WERI-Rb-1 (cell line): ENCODE results near the gene ASAP3.
"Not testable (repeated sequence)": the region's sequence is repeated elsewhere in the genome, so short reads cannot be mapped to it uniquely, and the experiment has no call there.

Experiments used
- DNase-seq: peaks from one replicate; pipeline ENCODE4 v3.0.0-alpha.2; 2020
- H3K27ac ChIP-seq: fragments of 250-450 bp; sonication (Bioruptor Pico); 2 replicates; pipeline ENCODE4 v1.5.1; 2020; ENCODE audit warnings: mild to moderate bottlenecking, moderate library complexity
- H3K27me3 ChIP-seq: fragments of 250-450 bp; sonication (Bioruptor Pico); 2 replicates; pipeline ENCODE4 v1.5.1; 2021; ENCODE audit warnings: mild to moderate bottlenecking, low read depth, moderate library complexity; ENCODE audit not compliant: insufficient read depth, severe bottlenecking
- H3K36me3 ChIP-seq: fragments of 250-450 bp; sonication (Bioruptor Pico); 2 replicates; pipeline ENCODE4 v1.5.1; 2020; ENCODE audit warnings: mild to moderate bottlenecking, moderate library complexity
- H3K4me3 ChIP-seq: 2 replicates; pipeline ENCODE4 v1.5.1; 2011; ENCODE audit warnings: low read depth, mild to moderate bottlenecking, control low read depth, low read length
- H3K9me3 ChIP-seq: fragments of 250-450 bp; sonication (Bioruptor Pico); 2 replicates; pipeline ENCODE4 v1.5.1; 2021; ENCODE audit warnings: mild to moderate bottlenecking, moderate library complexity; ENCODE audit not compliant: severe bottlenecking
- CTCF ChIP-seq: IDR thresholded peaks from 2 replicates; pipeline ENCODE4 v1.5.1; 2011; ENCODE audit warnings: low read depth, mild to moderate bottlenecking, control low read depth, inconsistent platforms, low read length

Gene ASAP3

GRCh38 chr1:23517581-23517980, 33.6 kb upstream of the ASAP3 start:
- Histone ChIP-seq H3K4me3 (no peak overlapping the region), H3K9me3 (no peaks in the 10 kb centered on the region), H3K36me3 (peaks cover 91% of the 10 kb centered on the region), H3K27me3 (no peaks in the 10 kb centered on the region), H3K27ac (no peak overlapping the region)
- no peak for TF ChIP-seq CTCF
- DNase-seq: no peak

- H3K27me3 ChIP-seq: no peaks in the 10 kb centered on the region
- no peaks in the 10 kb centered on the region for H3K9me3 ChIP-seq
- H3K4me3 ChIP-seq: no peak overlapping the region
- no peak for DNase-seq
- no peak for TF ChIP-seq CTCF
- H3K27ac ChIP-seq: no peak overlapping the region
- H3K36me3 ChIP-seq: peaks cover 90% of the 10 kb centered on the region
Measured at GRCh38 chr1:23515905-23516304, 31.9 kb upstream of the ASAP3 start.

- Histone ChIP-seq H3K27me3 (no peaks in the 10 kb centered on the region), H3K36me3 (peaks cover 92% of the 10 kb centered on the region), H3K4me3 (no peak overlapping the region), H3K9me3 (no peaks in the 10 kb centered on the region), H3K27ac (no peak overlapping the region)
- DNase-seq: no peak
- no peak for TF ChIP-seq CTCF
Measured at GRCh38 chr1:23514111-23514679, 30.2 kb upstream of the ASAP3 start.

DNA sequence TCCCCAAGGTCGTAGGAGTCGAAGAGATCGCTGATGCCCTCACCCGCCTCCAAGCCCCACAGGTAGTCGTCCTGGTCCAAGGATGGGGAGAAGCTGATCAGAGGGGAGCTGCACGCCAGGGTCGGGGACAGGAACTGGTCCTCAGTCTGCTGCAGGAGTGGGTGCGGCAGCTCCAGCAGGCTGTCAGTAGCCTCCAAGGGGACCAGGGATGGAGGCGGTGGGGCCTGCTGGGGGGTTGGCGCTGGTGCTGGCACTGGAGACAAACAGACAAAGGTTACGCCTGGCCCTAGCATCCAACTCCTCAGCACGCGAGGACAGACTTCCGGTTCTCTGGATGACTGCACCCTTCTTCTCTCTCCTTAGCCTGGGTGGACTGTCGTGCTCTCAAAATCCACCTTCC, 25.9 kb upstream of the ASAP3 start:
- Histone ChIP-seq H3K27me3 (no peaks in the 10 kb centered on the region), H3K4me3 (no peak overlapping the region), H3K27ac (no peak overlapping the region), H3K36me3 (peaks cover 81% of the 10 kb centered on the region), H3K9me3 (no peaks in the 10 kb centered on the region)
- no peak for DNase-seq
- TF ChIP-seq CTCF: no peak

- no peaks in the 10 kb centered on the region for H3K9me3 ChIP-seq
- H3K27ac ChIP-seq: no peak overlapping the region
- no peak overlapping the region for H3K4me3 ChIP-seq
- DNase-seq: no peak
- H3K36me3 ChIP-seq: peaks cover 49% of the 10 kb centered on the region
- no peaks in the 10 kb centered on the region for H3K27me3 ChIP-seq
- TF ChIP-seq CTCF: no peak
Measured at GRCh38 chr1:23506376-23507107, 22.6 kb upstream of the ASAP3 start.

GRCh38 chr1:23505851-23506250, 21.9 kb upstream of the ASAP3 start:
- Histone ChIP-seq H3K36me3 (peaks cover 44% of the 10 kb centered on the region), H3K4me3 (no peak overlapping the region), H3K27ac (no peak overlapping the region), H3K27me3 (no peaks in the 10 kb centered on the region), H3K9me3 (no peaks in the 10 kb centered on the region)
- no peak for TF ChIP-seq CTCF
- DNase-seq: no peak

- H3K27me3 ChIP-seq, H3K27ac ChIP-seq, H3K4me3 ChIP-seq, DNase-seq, H3K9me3 ChIP-seq: not testable (repeated sequence)
- peaks cover 29% of the 10 kb centered on the region for H3K36me3 ChIP-seq
Measured at GRCh38 chr1:23504156-23504555, 20.2 kb upstream of the ASAP3 start.
